MM.1S (cell line): ENCODE measurements around the gene ZNF768.

ENCODE experiments used
- DNase-seq: peaks from one replicate; pipeline ENCODE4 v3.0.0-alpha.2; 2015
- H2AFZ ChIP-seq: fragments of 300-600 bp; sonication (generic); 2 replicates; pipeline ENCODE4 v1.6.0; 2016; ENCODE audit warnings: antibody characterized with exemption, low read length
- H3F3A ChIP-seq: fragments of 300-600 bp; sonication (generic); 2 replicates; pipeline ENCODE4 v1.6.1; 2016; ENCODE audit warnings: mild to moderate bottlenecking, antibody characterized with exemption, low read length, moderate library complexity, mixed read lengths; ENCODE audit not compliant: insufficient read depth
- H3K27ac ChIP-seq: fragments of 300-600 bp; sonication (generic); 2 replicates; pipeline ENCODE4 v1.5.1; 2016; ENCODE audit warnings: mild to moderate bottlenecking, low read length
- H3K27me3 ChIP-seq: fragments of 300-600 bp; sonication (generic); replicated peaks from 2 replicates; pipeline ENCODE4 v1.6.0; 2016; ENCODE audit warnings: low read length; ENCODE audit not compliant: insufficient read depth
- H3K36me3 ChIP-seq: fragments of 300-600 bp; sonication (generic); replicated peaks from 2 replicates; pipeline ENCODE4 v1.6.1; 2016; ENCODE audit warnings: mild to moderate bottlenecking, low read length, mixed read lengths; ENCODE audit not compliant: insufficient read depth
- H3K4me1 ChIP-seq: fragments of 300-600 bp; sonication (generic); 2 replicates; pipeline ENCODE4 v1.6.1; 2016; ENCODE audit warnings: low read length, mixed read lengths
- H3K4me2 ChIP-seq: fragments of 300-600 bp; sonication (generic); 2 replicates; pipeline ENCODE4 v1.6.0; 2016; ENCODE audit warnings: low read depth, low read length
- H3K4me3 ChIP-seq: fragments of 300-600 bp; sonication (generic); 2 replicates; pipeline ENCODE4 v1.5.1; 2016; ENCODE audit warnings: low read length, mixed read lengths
- H3K79me2 ChIP-seq: fragments of 300-600 bp; sonication (generic); 2 replicates; pipeline ENCODE4 v1.6.1; 2016; ENCODE audit warnings: mixed run types, low read length, mixed read lengths
- H3K9ac ChIP-seq: fragments of 300-600 bp; sonication (generic); 2 replicates; pipeline ENCODE4 v1.6.1; 2016; ENCODE audit warnings: low read length, mixed read lengths
- H3K9me2 ChIP-seq: fragments of 300-600 bp; sonication (generic); replicated peaks from 2 replicates; pipeline ENCODE4 v1.6.1; 2016; ENCODE audit warnings: mild to moderate bottlenecking, low read length, mixed read lengths; ENCODE audit not compliant: insufficient read depth
- H3K9me3 ChIP-seq: fragments of 300-600 bp; sonication (generic); replicated peaks from 2 replicates; pipeline ENCODE4 v1.6.1; 2016; ENCODE audit warnings: mild to moderate bottlenecking, low read length, mixed read lengths; ENCODE audit not compliant: insufficient read depth
- H4K20me1 ChIP-seq: fragments of 300-600 bp; sonication (generic); 2 replicates; pipeline ENCODE4 v1.6.1; 2016; ENCODE audit warnings: mild to moderate bottlenecking, low read length, moderate library complexity, mixed read lengths; ENCODE audit not compliant: insufficient read depth
- CTCF ChIP-seq: fragments of 300-600 bp; sonication (generic); IDR thresholded peaks from 2 replicates; pipeline ENCODE4 v1.5.1; 2016; ENCODE audit warnings: antibody characterized with exemption, low read length, mixed read lengths
- EZH2 ChIP-seq: fragments of 300-600 bp; sonication (generic); optimal IDR thresholded peaks from 2 replicates; pipeline ENCODE3; 2017; ENCODE audit warnings: low read depth, mild to moderate bottlenecking, antibody characterized with exemption, low read length, mixed read lengths
- EZH2phosphoT487 ChIP-seq: fragments of 300-600 bp; sonication (generic); IDR thresholded peaks from 2 replicates; pipeline ENCODE4 v1.6.1; 2018; ENCODE audit warnings: antibody characterized with exemption, low read length

ZNF768 gene

GRCh38 chr16:30521873-30522641 lies 4.3 kb downstream of the ZNF768 start:
- Histone ChIP-seq H3K4me3 (no peak overlapping the region), H3K27ac (no peak overlapping the region), H3K9me3 (no peaks in the 10 kb centered on the region), H3K27me3 (no peaks in the 10 kb centered on the region), H3K36me3 (no peaks in the 10 kb centered on the region), H3K4me1 (no peaks in the 10 kb centered on the region), H3K79me2 (no peaks in the 10 kb centered on the region), H2AFZ (no peak overlapping the region), H3K9ac (no peak overlapping the region), H3K4me2 (no peak overlapping the region), H3F3A (peaks cover 5% of the 10 kb centered on the region; the same call in 1 of the 2 replicates), H3K9me2 (no peaks in the 10 kb centered on the region), H4K20me1 (no peaks in the 10 kb centered on the region)
- TF ChIP-seq CTCF (no peak), EZH2phosphoT487 (no peak), EZH2 (no peak)
- DNase-seq = no peak

- no peak overlapping the region for H3K9ac ChIP-seq
Measured at GRCh38 chr16:30521476-30521872, 4.9 kb downstream of the ZNF768 start.

DNA sequence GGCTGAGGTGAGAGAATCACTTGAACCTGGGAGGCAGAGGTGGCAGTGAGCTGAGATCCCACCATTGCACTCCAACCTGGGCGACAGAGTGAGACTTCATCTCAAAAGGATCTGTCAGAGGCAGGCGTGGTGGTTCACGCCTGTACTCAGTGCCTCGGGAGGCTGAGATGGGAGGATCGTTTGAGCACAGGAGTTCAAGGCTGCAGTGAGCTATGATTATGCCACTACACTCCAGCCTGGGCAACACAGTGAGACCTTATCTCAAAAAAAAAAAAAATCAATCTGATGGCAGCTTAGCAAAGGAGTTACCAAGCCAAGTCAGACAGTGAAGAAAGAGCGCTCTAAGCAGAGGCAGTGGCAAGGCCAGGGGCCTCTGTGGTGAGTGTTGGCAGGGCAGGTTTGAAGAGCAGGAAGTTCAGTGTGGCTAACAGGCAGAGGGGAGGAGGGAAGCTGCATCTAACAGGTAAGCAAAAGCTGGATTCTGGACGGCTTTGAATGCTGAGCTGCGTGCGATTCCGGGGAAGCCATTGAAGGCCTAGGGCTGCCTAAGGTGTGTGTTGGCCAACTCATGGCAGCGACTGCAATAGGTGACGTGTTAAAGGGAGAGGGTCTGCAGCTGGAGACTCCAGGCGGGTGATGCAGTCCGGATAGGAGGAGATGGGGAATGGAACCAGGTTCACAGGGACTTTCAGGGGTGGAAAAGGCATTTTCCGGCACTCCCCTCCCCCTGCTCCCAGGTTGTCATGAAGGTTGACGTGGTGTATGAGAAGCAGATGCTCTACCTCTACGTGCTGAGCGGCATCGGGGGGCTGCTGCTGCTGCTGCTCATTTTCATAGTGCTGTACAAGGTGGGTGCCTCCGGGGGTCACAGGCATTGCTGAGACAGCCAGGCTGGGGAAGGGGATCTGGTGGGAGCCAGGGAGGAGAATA lies 7.0 kb downstream of the ZNF768 start:
- H3K4me2 ChIP-seq = no peak overlapping the region
- no peak overlapping the region for H2AFZ ChIP-seq
- H3F3A ChIP-seq = no peaks in the 10 kb centered on the region; the same call in 1 of the 2 replicates
- no peaks in the 10 kb centered on the region for H4K20me1 ChIP-seq
- H3K36me3 ChIP-seq = no peaks in the 10 kb centered on the region
- H3K9me2 ChIP-seq = no peaks in the 10 kb centered on the region
- TF ChIP-seq EZH2phosphoT487 (no peak), CTCF (no peak), EZH2 (no peak)
- no peaks in the 10 kb centered on the region for H3K27me3 ChIP-seq
- no peak overlapping the region for H3K4me3 ChIP-seq
- DNase-seq = no peak
- H3K27ac ChIP-seq = no peak overlapping the region
- H3K4me1 ChIP-seq = no peaks in the 10 kb centered on the region
- no peaks in the 10 kb centered on the region for H3K79me2 ChIP-seq
- no peaks in the 10 kb centered on the region for H3K9me3 ChIP-seq
- H3K9ac ChIP-seq = no peak overlapping the region

More at GRCh38 chr16:30521476-30521872, 4.9 kb downstream of the ZNF768 start:
- no peaks in the 10 kb centered on the region for H3K27me3 ChIP-seq
- H3K27ac ChIP-seq = no peak overlapping the region
- no peak overlapping the region for H3K4me2 ChIP-seq
- H3K36me3 ChIP-seq = no peaks in the 10 kb centered on the region
- no peaks in the 10 kb centered on the region for H3K4me1 ChIP-seq
- H4K20me1 ChIP-seq = no peaks in the 10 kb centered on the region
- peaks cover 5% of the 10 kb centered on the region; the same call in 1 of the 2 replicates for H3F3A ChIP-seq
- no peaks in the 10 kb centered on the region for H3K9me3 ChIP-seq
- H3K79me2 ChIP-seq = no peaks in the 10 kb centered on the region
- no peak overlapping the region for H2AFZ ChIP-seq
- DNase-seq = no peak
- TF ChIP-seq EZH2 = no peak
- TF ChIP-seq EZH2phosphoT487 = no peak
- no peak for TF ChIP-seq CTCF
- H3K9me2 ChIP-seq = no peaks in the 10 kb centered on the region
- no peak overlapping the region for H3K4me3 ChIP-seq
